Left lobe of liver (tissue), 2 donors: ENCODE results near the gene HAGHL. TPM values are rescaled to one million over a fixed set of nuclear protein-coding genes. Genes with fewer than 3 reads are reported as not detected.
"Not testable (repeated sequence)": the region's sequence is repeated elsewhere in the genome, so short reads cannot be mapped to it uniquely, and the experiment has no call there.

ENCODE experiments used
- ATAC-seq: fragments of 200-7000 bp; cut with Tn5 transposase; one replicate; pipeline ENCODE4 v1.9.1; 2020; ENCODE audit warnings: mild to moderate bottlenecking, moderate library complexity
- DNase-seq: peaks from one replicate; pipeline ENCODE4 v3.0.0-alpha.2; 2020; ENCODE audit warnings: low spot score
- total RNA-seq: library from RNA; stranded (reverse); gene quantifications from one replicate; pipeline ENCODE4 v1.2.1, GENCODE V29; 2021
- donor health status: DM: no; HTN: no; CAD: no; lungs with moderate emphysema.
- donor health status: DM: no; HTN: yes; CAD: no.

The HAGHL gene
- total RNA-seq, 1 donor from 2014 or later: 1.2 TPM

DNA sequence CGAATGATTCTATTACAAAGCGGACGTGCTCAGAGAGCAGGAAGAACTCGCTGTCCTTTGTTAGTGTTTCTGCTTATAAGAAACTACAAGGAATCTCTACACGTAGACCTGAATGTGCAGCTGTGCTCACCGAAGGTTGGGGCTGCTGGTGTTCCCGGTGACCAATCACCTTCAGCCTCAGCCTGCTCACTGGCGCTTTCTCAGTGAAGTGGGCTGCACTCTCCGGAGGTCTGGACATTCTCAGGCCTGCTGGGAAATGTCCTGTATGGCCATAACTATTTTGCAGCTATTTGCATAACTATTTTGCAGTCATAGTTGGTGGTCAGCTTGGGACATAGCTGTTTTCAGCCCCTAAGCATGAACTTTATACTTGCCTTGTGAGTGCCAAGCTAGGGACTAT is 23.6 kb downstream of the HAGHL start:
- DNase-seq: no peak
- ATAC-seq: no peak

DNA sequence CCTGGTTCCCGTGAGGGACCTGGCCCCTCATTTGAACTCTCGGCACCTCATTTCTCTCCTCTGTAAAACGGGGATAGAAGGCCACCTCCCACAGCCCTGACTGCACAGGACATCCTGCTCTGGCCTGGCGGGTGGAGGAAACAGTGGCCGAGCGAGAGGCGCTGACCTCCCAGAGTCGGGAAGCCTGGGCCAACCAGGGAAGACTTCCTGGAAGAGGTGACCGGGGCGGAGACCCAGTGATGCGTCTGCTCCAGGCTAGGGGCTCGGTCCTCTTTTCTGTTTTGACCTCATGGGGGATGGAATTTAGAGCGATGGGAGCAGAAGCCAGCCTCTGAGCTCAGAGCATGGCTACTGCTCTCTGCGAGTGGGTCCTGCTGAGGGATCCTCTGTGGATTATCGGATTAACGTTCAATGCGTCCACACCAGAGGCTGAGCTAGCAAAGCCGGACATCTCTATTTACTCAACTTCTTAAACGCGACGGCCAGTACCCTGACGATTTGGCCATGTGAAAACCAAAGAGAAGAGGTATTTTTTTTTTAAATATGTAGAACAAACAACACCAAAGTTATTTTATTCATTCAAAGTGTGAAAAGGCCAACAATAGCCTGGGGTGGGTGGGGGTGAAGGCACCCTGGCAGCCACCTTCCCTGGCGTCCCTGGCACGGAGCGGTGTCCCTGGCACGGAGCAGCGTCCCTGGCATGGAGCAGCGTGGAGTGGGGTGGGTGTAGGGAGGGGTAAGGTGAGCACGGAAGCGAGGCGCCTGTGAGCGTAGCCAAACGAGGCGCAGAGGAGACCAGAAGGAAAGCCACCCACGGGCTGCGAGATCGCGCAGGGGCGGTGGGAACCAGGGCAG is 24.5 kb downstream of the HAGHL start:
- DNase-seq (no peak), ATAC-seq (peak; percentile 44)

- DNase-seq (no peak), ATAC-seq (no peak)
These were observed 25.1 kb downstream of the HAGHL start for GRCh38 chr16:752007-752312.

GRCh38 chr16:754121-754607 is 27.3 kb downstream of the HAGHL start:
- not testable (repeated sequence) for DNase-seq, ATAC-seq

GRCh38 chr16:754656-755055 is 27.8 kb downstream of the HAGHL start:
- no peak for DNase-seq
- ATAC-seq: no peak

DNA sequence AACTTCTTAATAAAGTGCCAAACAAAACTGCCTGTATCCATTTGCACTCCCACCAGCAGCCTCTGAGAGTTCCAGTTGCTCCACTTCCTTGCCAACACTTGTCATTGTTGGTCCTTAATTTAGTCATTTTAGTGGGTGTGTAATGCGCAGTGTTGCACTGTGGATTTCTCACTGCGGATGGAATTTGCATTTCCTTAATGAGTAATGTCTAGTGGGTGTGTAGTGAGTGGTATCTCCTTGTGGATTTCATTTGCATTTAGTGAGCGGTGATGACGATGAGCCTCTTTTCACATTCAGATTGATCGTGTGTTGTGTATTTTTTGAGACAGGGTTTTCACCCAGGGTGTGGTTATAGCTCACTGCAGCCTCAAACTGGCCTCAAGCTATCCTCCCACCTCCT is 29.5 kb downstream of the HAGHL start:
- ATAC-seq: no peak
- no peak for DNase-seq

DNA sequence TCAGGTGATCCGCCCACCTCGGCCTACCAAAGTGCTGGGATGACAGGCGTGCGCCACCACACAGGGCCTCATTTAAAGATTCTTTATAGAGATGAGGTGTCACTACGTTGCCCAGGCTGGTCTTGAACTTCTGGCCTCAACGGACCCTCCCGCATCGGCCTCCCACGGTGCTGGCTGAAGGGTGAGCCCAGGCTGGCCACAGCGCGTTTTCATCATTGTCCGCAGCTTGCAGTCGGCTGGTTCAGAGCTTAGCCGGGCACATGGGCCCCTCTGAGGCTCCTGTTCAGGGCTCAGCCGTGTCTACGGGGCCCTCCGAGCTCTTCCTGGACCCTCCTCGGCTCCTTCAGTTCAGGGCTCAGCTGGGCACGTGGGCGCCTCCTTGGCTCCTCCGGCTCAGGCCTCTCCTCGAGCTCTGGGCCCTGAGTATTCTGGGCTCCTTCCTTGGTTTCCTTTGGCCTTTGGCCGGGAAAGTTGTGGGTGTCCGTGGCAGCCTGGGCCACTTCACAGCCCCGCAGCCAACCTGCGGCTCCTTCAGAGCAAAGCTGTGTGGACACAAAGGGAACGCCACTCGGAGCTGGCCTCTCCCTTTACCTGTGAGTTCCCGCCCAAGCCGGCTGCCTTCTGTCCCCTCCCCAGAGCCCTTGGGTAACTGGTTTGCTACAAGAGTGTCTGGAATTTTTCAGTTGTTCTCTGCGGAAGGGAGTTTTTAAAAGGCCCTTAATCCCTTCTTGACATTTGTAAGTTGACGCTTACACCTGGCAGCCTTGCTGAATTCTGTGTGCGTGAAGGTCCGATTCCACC is 32.4 kb downstream of the HAGHL start:
- DNase-seq: no peak
- ATAC-seq: no peak

GRCh38 chr16:760065-760464 is 33.2 kb downstream of the HAGHL start:
- ATAC-seq: no peak
- DNase-seq: no peak

DNA sequence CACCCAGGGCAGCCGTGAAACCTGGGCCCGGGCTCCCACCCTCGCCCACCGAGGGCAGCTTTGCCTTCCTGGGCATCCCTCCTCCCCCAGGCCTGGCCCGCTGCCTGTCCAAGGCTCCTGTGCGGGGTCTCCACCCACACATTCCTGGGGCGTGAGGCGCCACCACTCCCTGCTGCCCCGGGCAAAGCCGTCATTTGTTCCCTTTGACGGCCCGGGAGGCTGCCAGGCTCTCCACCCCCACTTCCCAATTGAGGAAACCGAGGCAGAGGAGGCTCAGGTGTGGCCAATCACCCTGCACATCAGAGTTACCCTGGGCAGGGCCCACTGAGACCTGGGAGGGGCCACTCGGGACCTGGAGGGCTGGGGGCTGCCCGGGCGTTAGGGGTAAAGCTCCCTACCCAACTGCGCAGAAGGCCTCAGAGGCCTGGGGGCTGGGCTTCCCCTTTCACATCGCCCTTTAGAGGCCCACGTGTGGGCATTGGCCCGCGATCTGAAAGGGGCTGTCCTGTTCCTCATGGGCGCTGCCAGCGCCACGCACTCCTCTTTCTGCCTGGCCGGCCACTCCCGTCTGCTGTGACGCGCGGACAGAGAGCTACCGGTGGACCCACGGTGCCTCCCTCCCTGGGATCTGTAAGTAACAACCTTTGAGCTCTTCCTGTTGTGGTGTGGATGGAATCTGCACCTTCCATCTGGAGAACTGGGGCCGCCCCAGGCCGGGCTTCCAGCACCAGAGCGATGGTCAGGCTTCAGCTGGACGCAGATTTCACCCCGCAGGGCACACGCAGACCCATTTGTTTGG is 33.8 kb downstream of the HAGHL start, which contains the start of gene MSLN:
TSS of gene MSLN (plus strand) at position 190 of the 799 bp plus-strand sequence. CDS start 1,947 bp downstream, outside the sequence.
- ATAC-seq (no peak), DNase-seq (no peak)

DNA sequence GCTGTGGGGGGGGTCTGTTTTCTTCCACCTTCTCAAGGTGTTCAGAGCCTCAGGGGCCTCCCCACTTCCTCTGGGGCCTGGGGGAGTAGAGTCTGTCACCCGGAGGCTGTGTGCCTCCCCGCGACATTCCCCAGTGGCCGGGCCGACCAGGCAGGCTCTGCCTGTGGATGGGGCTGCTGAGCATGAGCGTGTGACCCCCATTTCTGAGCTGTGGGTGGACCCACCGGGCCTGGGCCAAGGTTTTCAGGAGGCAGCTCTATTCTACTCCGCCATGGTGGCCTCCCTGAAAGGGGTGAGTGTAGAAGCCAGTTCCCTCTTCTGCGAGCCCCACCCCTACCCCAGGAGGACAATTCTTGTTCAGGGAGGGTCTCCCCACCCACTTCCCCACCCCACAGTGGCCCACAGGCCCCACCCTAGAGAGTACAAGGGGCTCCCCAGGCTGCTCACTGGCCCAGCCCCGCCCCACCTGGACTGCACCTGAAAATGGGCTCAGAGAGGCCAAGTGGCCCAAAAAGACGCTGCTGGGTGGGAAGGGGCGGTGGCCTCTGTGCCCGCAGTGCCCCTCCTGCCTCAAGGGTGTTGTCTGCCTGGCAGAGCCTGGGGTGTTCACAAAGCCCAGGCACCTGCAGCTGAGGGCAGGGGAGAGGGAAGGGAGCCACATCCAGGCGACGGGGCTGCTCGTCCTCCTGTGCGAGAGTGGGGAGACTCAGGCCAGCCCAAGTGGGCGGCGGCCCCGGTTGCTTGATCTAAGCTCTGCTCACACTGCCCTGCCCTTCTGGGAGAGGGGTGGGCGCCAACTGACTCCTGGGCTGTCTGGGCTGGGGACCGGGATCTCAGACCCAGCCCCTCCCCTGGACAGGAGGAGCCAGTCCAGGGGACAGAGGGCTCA is 35.0 kb downstream of the HAGHL start:
- ATAC-seq (no peak), DNase-seq (no peak)

DNA sequence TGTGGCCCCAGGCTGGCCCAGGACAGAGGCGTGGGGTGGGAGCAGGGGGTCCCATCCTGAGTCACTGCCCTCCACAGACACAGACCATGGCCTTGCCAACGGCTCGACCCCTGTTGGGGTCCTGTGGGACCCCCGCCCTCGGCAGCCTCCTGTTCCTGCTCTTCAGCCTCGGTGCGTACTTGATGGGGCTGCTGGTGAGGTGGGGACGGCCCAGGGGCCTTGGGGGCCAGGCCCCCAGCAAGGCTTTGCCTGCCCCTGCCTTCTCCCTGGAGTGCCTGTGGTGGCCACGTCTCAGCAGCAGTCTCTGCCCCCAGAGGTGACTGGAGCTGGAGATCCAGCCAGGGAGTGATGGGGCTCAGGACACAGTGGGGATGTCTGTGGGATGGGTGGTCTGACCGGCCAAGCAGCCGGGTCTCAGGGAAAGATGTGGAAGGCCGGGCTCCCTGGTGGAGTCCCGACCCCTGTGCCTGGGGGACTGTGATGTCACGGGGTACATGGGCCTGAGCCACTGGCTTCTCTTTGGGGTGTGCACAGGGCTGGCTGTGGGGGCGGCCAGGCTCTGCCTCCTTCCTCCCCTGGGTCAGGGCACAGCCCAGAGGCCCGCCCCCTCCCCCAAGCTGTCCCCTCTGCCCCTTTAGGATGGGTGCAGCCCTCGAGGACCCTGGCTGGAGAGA is 35.8 kb downstream of the HAGHL start:
- ATAC-seq: no peak
- no peak for DNase-seq

- no peak for DNase-seq
- no peak for ATAC-seq
These were observed 36.7 kb downstream of the HAGHL start for GRCh38 chr16:763369-764183.

- no peak for ATAC-seq
These were observed 37.4 kb downstream of the HAGHL start for GRCh38 chr16:764184-764750.

DNA sequence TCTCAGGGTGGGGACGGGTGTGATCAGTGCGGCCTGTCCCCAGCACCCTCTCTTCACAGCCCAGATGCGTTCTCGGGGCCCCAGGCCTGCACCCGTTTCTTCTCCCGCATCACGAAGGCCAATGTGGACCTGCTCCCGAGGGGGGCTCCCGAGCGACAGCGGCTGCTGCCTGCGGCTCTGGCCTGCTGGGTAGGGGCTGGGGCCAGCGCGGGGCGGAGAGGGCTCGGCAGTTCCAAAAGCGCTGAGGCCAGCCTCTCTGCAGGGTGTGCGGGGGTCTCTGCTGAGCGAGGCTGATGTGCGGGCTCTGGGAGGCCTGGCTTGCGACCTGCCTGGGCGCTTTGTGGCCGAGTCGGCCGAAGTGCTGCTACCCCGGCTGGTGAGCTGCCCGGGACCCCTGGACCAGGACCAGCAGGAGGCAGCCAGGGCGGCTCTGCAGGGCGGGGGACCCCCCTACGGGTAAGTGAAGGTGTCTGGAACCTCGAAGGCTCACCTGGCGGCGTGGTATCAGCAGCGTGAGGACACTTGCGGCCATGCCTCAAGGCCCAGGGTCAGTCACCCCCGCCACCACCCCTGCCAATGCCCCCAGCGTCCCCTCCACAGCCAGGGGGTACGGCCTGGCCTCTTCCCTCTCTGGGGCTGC is 38.1 kb downstream of the HAGHL start:
- ATAC-seq (no peak), DNase-seq (no peak)

More at GRCh38 chr16:764184-764750, 37.4 kb downstream of the HAGHL start:
- DNase-seq: no peak

- ATAC-seq (no peak), DNase-seq (no peak)
These were observed 38.6 kb downstream of the HAGHL start for GRCh38 chr16:765488-765865.

GRCh38 chr16:766008-766819 is 39.3 kb downstream of the HAGHL start:
- ATAC-seq (no peak), DNase-seq (no peak)
